DND-41 (cell line): ENCODE measurements around the gene PELI2.

ENCODE experiments used
- EZH2 ChIP-seq: IDR thresholded peaks from 3 replicates; pipeline ENCODE4 v1.6.1; 2012; ENCODE audit warnings: borderline replicate concordance, low read depth, mild to moderate bottlenecking, moderate library complexity, low read length, inconsistent platforms; ENCODE audit not compliant: severe bottlenecking
- TF ChIP-seq, protein P1 (sequence below): IDR thresholded peaks from 2 replicates; pipeline ENCODE4 v1.5.1; 2012; ENCODE audit warnings: borderline replicate concordance, low read length, moderate library complexity, mild to moderate bottlenecking; ENCODE audit not compliant: poor library complexity, severe bottlenecking; ENCODE audit errors: extremely low read depth

- TF ChIP-seq, protein P1, sequence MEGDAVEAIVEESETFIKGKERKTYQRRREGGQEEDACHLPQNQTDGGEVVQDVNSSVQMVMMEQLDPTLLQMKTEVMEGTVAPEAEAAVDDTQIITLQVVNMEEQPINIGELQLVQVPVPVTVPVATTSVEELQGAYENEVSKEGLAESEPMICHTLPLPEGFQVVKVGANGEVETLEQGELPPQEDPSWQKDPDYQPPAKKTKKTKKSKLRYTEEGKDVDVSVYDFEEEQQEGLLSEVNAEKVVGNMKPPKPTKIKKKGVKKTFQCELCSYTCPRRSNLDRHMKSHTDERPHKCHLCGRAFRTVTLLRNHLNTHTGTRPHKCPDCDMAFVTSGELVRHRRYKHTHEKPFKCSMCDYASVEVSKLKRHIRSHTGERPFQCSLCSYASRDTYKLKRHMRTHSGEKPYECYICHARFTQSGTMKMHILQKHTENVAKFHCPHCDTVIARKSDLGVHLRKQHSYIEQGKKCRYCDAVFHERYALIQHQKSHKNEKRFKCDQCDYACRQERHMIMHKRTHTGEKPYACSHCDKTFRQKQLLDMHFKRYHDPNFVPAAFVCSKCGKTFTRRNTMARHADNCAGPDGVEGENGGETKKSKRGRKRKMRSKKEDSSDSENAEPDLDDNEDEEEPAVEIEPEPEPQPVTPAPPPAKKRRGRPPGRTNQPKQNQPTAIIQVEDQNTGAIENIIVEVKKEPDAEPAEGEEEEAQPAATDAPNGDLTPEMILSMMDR: no peak
- TF ChIP-seq EZH2: no peak
These were observed 78.1 kb downstream of the PELI2 start for GRCh38 chr14:56196274-56196673.
